Neural cell (in vitro differentiated cells): ENCODE measurements around the gene APBB2.

Experiments used
- EP300 ChIP-seq: fragments of 450-650 bp; conservative IDR thresholded peaks from 2 replicates; pipeline ENCODE4 v1.6.1; 2014; ENCODE audit warnings: antibody characterized with exemption, mild to moderate bottlenecking, moderate library complexity; ENCODE audit not compliant: poor library complexity, severe bottlenecking
- EZH2 ChIP-seq: fragments of 200-600, 300-800 bp; shearing (Covaris generic), sonication (generic); IDR thresholded peaks from 2 replicates; pipeline ENCODE4 v1.6.1; 2014; ENCODE audit warnings: antibody characterized with exemption, low read length, borderline replicate concordance, mild to moderate bottlenecking; ENCODE audit not compliant: insufficient read depth, poor library complexity, severe bottlenecking
- MXI1 ChIP-seq: fragments of 450-650 bp; conservative IDR thresholded peaks from 2 replicates; pipeline ENCODE4 v1.6.1; 2014; ENCODE audit warnings: antibody characterized with exemption, mild to moderate bottlenecking; ENCODE audit not compliant: poor library complexity, severe bottlenecking
- POLR2AphosphoS5 ChIP-seq: IDR thresholded peaks from 2 replicates; pipeline ENCODE4 v1.6.1; 2012
- RAD21 ChIP-seq: fragments of 450-650 bp; conservative IDR thresholded peaks from 2 replicates; pipeline ENCODE4 v1.6.1; 2014; ENCODE audit warnings: antibody characterized with exemption, mild to moderate bottlenecking, moderate library complexity
- REST ChIP-seq: IDR thresholded peaks from 2 replicates; pipeline ENCODE4 v1.6.1; 2012; ENCODE audit warnings: borderline replicate concordance
- SMC3 ChIP-seq: fragments of 450-650 bp; conservative IDR thresholded peaks from 2 replicates; pipeline ENCODE4 v1.6.1; 2014; ENCODE audit warnings: antibody characterized with exemption, mild to moderate bottlenecking, moderate library complexity; ENCODE audit not compliant: poor library complexity
- TAF1 ChIP-seq: IDR thresholded peaks from 2 replicates; pipeline ENCODE4 v1.6.1; 2012; ENCODE audit warnings: low read depth
- TF ChIP-seq, protein P1 (sequence below): fragments of 450-650 bp; IDR thresholded peaks from 2 replicates; pipeline ENCODE4 v1.5.1; 2014; ENCODE audit warnings: antibody characterized with exemption, mild to moderate bottlenecking, moderate library complexity; ENCODE audit not compliant: poor library complexity, severe bottlenecking

DNA sequence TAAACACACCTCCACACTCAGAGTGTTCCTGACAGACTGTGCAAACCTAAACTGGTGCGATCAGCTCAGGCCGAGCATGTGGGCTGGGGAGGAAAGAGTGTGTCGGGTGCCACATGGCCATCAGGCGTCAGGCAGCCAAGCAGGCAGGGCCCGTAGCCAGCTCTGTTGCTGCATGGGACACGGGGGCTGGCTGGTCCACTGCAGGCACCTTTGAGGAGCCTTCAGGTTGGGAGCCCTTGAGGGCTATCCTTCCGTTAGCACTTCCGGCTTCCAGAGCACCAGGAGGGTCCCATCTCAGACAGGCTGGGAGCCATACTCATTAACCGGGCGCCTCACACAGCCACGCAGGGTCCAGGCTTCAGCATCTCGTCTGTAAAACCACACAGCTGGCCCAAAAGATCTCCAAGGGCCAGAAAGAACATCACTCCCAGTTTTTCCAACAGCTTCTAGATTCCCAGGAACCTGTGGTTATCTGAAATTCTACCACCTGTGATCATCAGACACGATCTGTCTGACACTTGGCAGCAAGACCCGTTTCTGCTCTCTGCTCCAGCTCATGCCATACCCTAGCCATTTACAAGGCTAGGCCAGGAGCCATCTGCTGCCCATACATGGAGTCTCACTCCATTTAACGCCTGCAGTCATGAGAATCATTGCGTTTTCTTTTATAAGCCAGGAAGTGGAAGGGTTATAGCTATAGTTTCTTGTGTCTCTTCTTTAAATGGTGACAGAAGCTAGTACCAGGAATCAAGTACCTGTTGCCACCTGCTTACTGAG lies 377.1 kb downstream of the APBB2 start:
- no peak for TF ChIP-seq EP300
- no peak for TF ChIP-seq EZH2
- no peak for TF ChIP-seq REST
- TF ChIP-seq POLR2AphosphoS5, result no peak
- TF ChIP-seq, protein P1, sequence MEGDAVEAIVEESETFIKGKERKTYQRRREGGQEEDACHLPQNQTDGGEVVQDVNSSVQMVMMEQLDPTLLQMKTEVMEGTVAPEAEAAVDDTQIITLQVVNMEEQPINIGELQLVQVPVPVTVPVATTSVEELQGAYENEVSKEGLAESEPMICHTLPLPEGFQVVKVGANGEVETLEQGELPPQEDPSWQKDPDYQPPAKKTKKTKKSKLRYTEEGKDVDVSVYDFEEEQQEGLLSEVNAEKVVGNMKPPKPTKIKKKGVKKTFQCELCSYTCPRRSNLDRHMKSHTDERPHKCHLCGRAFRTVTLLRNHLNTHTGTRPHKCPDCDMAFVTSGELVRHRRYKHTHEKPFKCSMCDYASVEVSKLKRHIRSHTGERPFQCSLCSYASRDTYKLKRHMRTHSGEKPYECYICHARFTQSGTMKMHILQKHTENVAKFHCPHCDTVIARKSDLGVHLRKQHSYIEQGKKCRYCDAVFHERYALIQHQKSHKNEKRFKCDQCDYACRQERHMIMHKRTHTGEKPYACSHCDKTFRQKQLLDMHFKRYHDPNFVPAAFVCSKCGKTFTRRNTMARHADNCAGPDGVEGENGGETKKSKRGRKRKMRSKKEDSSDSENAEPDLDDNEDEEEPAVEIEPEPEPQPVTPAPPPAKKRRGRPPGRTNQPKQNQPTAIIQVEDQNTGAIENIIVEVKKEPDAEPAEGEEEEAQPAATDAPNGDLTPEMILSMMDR, result no peak
- no peak for TF ChIP-seq TAF1
- no peak for TF ChIP-seq RAD21
- TF ChIP-seq MXI1, result no peak
- no peak for TF ChIP-seq SMC3
